K562 (cell line): ENCODE data around the gene LCA5L. TPM values are rescaled to one million over a fixed set of nuclear protein-coding genes. Genes with fewer than 3 reads are reported as not detected.

Experiments used
- BDP1 ChIP-seq: IDR thresholded peaks from 3 replicates; pipeline ENCODE4 v1.6.1; 2011; ENCODE audit not compliant: insufficient read length, insufficient read depth
- BRD4 ChIP-seq: fragments of 200-600 bp; sonication (generic); IDR thresholded peaks from 2 replicates; pipeline ENCODE4 v1.6.1; 2017; ENCODE audit warnings: inconsistent platforms
- CBX1 ChIP-seq: sonication (generic); IDR thresholded peaks from 2 replicates; pipeline ENCODE4 v1.6.1; 2016; ENCODE audit warnings: antibody characterized with exemption, low read depth, mild to moderate bottlenecking
- CXXC5 ChIP-seq: fragments of 250-450 bp; sonication (Bioruptor Pico); IDR thresholded peaks from 2 replicates; pipeline ENCODE4 v1.8.0; 2022; ENCODE audit warnings: inconsistent platforms, mild to moderate bottlenecking, moderate library complexity
- EGR1 ChIP-seq: fragments of 450-650 bp; conservative IDR thresholded peaks from 2 replicates; pipeline ENCODE4 v1.6.1; 2017; ENCODE audit warnings: mild to moderate bottlenecking
- EP300 ChIP-seq: IDR thresholded peaks from 2 replicates; pipeline ENCODE4 v1.6.1; 2012; ENCODE audit warnings: low read length, improper control_type of control experiment
- JUN ChIP-seq, 2 experiments: sonication (generic) in 1 of 2; formaldehyde crosslinking in 1 of 2; IDR thresholded peaks; 2 replicates each; pipeline versions ENCODE4 v1.6.1 to v1.8.0; 2012 to 2022; ENCODE audit warnings: borderline replicate concordance in 2 of 2, mild to moderate bottlenecking in 2 of 2, improper control_type of control experiment in 1 of 2, low read depth in 1 of 2, low read length in 1 of 2, missing genetic modification reagents in 1 of 2
- MTA2 ChIP-seq: fragments of 450-650 bp; IDR thresholded peaks from 2 replicates; pipeline ENCODE4 v1.6.1; 2016; ENCODE audit warnings: low read depth
- MTA3 ChIP-seq: fragments of 450-650 bp; formaldehyde crosslinking; IDR thresholded peaks from 2 replicates; pipeline ENCODE4 v1.6.1; 2017; ENCODE audit warnings: mild to moderate bottlenecking, borderline replicate concordance
- MTF1 ChIP-seq: fragments of 250-450 bp; sonication (Bioruptor Pico); IDR thresholded peaks from 2 replicates; pipeline ENCODE4 v1.9.0; 2021; ENCODE audit warnings: moderate library complexity, mild to moderate bottlenecking, inconsistent platforms, borderline replicate concordance
- NFATC3 ChIP-seq: fragments of 450-650 bp; IDR thresholded peaks from 2 replicates; pipeline ENCODE4 v1.6.1; 2017; ENCODE audit warnings: mild to moderate bottlenecking
- ZKSCAN3 ChIP-seq: fragments of 250-450 bp; sonication (Bioruptor Pico); IDR thresholded peaks from 2 replicates; pipeline ENCODE4 v1.4.0; 2020
- ZNF253 ChIP-seq: fragments of 250-450 bp; sonication (Bioruptor Pico); conservative IDR thresholded peaks from 2 replicates; pipeline ENCODE4 v1.6.1; 2021; ENCODE audit warnings: mild to moderate bottlenecking
- ZNF282 ChIP-seq: sonication (generic); formaldehyde crosslinking; IDR thresholded peaks from 2 replicates; pipeline ENCODE4 v1.8.1; 2023; ENCODE audit warnings: missing genetic modification reagents
- ZNF347 ChIP-seq: fragments of 450-650 bp; formaldehyde crosslinking; IDR thresholded peaks from 2 replicates; pipeline ENCODE4 v1.4.0; 2020; ENCODE audit warnings: low read depth, mild to moderate bottlenecking, moderate library complexity
- ZNF408 ChIP-seq: fragments of 250-450 bp; sonication (Bioruptor Pico); IDR thresholded peaks from 2 replicates; pipeline ENCODE4 v1.4.0; 2020; ENCODE audit warnings: low read depth, mild to moderate bottlenecking, moderate library complexity
- polyA plus RNA-seq, 8 experiments: library from polyadenylated mRNA; depleted of rRNA in 4 of 8; stranded (reverse) in 5 of 8; unstranded in 3 of 8; fragments of >200 nt; fragmentation: Nextera tagmentation in 2 of 8; fragmentation: Illumina TruSeq in 1 of 8; extraction: Ambion mirVana in 2 of 8; extraction: Trizol in 1 of 8; gene quantifications; 2 replicates each; pipeline versions ENCODE4 v1.2.1 to v1.2.3, GENCODE V29; 2011 to 2014; ENCODE audit warnings: inconsistent platforms in 1 of 8, missing spikeins in 1 of 8
- total RNA-seq, 7 experiments: library from RNA; depleted of rRNA in 6 of 7; stranded (reverse); fragments of >200 nt in 6 of 7; fragmentation: Illumina TruSeq in 2 of 7; extraction: Trizol in 2 of 7; gene quantifications; 2 replicates each; pipeline versions ENCODE4 v1.2.1 to v1.2.3, GENCODE V29; 2011 to 2021; ENCODE audit warnings: low replicate concordance in 1 of 7
- TF ChIP-seq, protein P1 (sequence below): fragments of 250-450 bp; sonication (Bioruptor Pico); IDR thresholded peaks from 2 replicates; pipeline ENCODE4 v1.8.0; 2022; ENCODE audit warnings: moderate library complexity, mild to moderate bottlenecking, inconsistent platforms
- TF ChIP-seq, protein P2 (sequence below): fragments of 450-650 bp; IDR thresholded peaks from 2 replicates; pipeline ENCODE4 v1.6.1; 2016; ENCODE audit warnings: antibody characterized with exemption
- TF ChIP-seq, protein P3 (sequence below): fragments of 200-400 bp; formaldehyde crosslinking; IDR thresholded peaks from 2 replicates; pipeline ENCODE4 v1.6.1; 2017; ENCODE audit warnings: mild to moderate bottlenecking, low read depth, low read length, moderate library complexity
- TF ChIP-seq, protein P4 (sequence below): fragments of 250-450 bp; sonication (Bioruptor Pico); IDR thresholded peaks from 2 replicates; pipeline ENCODE4 v1.8.0; 2021; ENCODE audit warnings: mild to moderate bottlenecking, moderate library complexity
- TF ChIP-seq, protein P5 (sequence below): sonication (generic); formaldehyde crosslinking; IDR thresholded peaks from 2 replicates; pipeline ENCODE4 v1.4.0; 2020; ENCODE audit warnings: mild to moderate bottlenecking, missing genetic modification reagents

Gene LCA5L
- total and polyA plus RNA-seq, 9 of the 15 experiments (the other 6 are each of a cell fraction or from before 2014, with no cell fraction given): 1.8 to 4.9 (median 3.8) TPM

DNA sequence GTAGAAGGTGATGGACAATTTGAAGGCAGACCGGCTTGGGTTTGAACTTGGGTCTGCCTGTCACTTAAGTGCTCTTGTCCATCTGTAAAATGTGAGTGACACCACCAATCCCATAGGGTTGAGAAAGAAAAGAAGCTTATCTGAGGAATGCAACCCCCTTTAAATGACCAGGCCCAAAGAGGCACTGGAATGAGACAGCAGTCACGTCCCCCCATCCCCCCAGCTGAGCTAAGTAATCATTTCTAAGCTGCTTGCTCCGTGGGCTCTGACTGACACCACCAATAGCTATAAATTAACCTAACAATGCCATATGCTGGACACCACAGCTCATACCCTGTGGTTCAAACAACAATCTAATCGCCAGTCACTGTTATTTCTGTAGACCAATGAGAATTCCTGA, 15.1 kb downstream of the LCA5L start (continued):
- TF ChIP-seq CBX1: no peak
- TF ChIP-seq ZNF282: no peak
- TF ChIP-seq, protein P1, sequence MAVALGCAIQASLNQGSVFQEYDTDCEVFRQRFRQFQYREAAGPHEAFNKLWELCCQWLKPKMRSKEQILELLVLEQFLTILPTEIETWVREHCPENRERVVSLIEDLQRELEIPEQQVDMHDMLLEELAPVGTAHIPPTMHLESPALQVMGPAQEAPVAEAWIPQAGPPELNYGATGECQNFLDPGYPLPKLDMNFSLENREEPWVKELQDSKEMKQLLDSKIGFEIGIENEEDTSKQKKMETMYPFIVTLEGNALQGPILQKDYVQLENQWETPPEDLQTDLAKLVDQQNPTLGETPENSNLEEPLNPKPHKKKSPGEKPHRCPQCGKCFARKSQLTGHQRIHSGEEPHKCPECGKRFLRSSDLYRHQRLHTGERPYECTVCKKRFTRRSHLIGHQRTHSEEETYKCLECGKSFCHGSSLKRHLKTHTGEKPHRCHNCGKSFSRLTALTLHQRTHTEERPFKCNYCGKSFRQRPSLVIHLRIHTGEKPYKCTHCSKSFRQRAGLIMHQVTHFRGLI (CRISPR knock-in tag): no peak
- no peak for TF ChIP-seq BDP1
- TF ChIP-seq MTA2: peak; percentile 42; the same call in 1 of the 2 replicates
- TF ChIP-seq, protein P2, sequence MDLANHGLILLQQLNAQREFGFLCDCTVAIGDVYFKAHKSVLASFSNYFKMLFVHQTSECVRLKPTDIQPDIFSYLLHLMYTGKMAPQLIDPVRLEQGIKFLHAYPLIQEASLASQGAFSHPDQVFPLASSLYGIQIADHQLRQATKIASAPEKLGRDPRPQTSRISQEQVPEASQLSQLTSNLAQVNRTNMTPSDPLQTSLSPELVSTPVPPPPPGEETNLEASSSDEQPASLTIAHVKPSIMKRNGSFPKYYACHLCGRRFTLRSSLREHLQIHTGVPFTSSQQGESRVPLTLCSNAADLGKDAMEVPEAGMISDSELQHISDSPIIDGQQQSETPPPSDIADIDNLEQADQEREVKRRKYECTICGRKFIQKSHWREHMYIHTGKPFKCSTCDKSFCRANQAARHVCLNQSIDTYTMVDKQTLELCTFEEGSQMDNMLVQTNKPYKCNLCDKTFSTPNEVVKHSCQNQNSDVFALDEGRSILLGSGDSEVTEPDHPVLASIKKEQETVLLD: peak; percentile 63; the same call in 1 of the 2 replicates
- TF ChIP-seq ZNF408 (CRISPR knock-in tag): no peak
- TF ChIP-seq, protein P3, sequence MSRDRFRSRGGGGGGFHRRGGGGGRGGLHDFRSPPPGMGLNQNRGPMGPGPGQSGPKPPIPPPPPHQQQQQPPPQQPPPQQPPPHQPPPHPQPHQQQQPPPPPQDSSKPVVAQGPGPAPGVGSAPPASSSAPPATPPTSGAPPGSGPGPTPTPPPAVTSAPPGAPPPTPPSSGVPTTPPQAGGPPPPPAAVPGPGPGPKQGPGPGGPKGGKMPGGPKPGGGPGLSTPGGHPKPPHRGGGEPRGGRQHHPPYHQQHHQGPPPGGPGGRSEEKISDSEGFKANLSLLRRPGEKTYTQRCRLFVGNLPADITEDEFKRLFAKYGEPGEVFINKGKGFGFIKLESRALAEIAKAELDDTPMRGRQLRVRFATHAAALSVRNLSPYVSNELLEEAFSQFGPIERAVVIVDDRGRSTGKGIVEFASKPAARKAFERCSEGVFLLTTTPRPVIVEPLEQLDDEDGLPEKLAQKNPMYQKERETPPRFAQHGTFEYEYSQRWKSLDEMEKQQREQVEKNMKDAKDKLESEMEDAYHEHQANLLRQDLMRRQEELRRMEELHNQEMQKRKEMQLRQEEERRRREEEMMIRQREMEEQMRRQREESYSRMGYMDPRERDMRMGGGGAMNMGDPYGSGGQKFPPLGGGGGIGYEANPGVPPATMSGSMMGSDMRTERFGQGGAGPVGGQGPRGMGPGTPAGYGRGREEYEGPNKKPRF: no peak
- peak; percentile 38; the same call in 1 of the 2 replicates for TF ChIP-seq EGR1
- peak; percentile 77; the same call in 1 of the 2 replicates for TF ChIP-seq EP300
- TF ChIP-seq ZNF347: no peak
- TF ChIP-seq ZNF253 (CRISPR knock-in tag): no peak
- TF ChIP-seq, protein P4, sequence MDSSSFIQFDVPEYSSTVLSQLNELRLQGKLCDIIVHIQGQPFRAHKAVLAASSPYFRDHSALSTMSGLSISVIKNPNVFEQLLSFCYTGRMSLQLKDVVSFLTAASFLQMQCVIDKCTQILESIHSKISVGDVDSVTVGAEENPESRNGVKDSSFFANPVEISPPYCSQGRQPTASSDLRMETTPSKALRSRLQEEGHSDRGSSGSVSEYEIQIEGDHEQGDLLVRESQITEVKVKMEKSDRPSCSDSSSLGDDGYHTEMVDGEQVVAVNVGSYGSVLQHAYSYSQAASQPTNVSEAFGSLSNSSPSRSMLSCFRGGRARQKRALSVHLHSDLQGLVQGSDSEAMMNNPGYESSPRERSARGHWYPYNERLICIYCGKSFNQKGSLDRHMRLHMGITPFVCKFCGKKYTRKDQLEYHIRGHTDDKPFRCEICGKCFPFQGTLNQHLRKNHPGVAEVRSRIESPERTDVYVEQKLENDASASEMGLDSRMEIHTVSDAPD: no peak
- TF ChIP-seq, protein P5, sequence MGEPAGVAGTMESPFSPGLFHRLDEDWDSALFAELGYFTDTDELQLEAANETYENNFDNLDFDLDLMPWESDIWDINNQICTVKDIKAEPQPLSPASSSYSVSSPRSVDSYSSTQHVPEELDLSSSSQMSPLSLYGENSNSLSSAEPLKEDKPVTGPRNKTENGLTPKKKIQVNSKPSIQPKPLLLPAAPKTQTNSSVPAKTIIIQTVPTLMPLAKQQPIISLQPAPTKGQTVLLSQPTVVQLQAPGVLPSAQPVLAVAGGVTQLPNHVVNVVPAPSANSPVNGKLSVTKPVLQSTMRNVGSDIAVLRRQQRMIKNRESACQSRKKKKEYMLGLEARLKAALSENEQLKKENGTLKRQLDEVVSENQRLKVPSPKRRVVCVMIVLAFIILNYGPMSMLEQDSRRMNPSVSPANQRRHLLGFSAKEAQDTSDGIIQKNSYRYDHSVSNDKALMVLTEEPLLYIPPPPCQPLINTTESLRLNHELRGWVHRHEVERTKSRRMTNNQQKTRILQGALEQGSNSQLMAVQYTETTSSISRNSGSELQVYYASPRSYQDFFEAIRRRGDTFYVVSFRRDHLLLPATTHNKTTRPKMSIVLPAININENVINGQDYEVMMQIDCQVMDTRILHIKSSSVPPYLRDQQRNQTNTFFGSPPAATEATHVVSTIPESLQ (CRISPR knock-in tag): 0 out of 2 replicates have a peak, but pooled peaks have one; percentile 24
- 0 out of 2 replicates have a peak, but pooled peaks have one; percentile 36 for TF ChIP-seq CXXC5 (CRISPR knock-in tag)
- no peak for TF ChIP-seq MTF1
- TF ChIP-seq ZKSCAN3 (CRISPR knock-in tag): no peak
- no peak for TF ChIP-seq BRD4
- TF ChIP-seq NFATC3: no peak
- TF ChIP-seq MTA3: 0 out of 2 replicates have a peak, but pooled peaks have one; percentile 43
- no peak for TF ChIP-seq JUN (IDR thresholded peaks at IDR 0.05; ENCODE audit: borderline replicate concordance, low read depth, low read length)
- no peak for TF ChIP-seq JUN (CRISPR knock-in tag; IDR thresholded peaks at IDR 0.05; ENCODE audit: borderline replicate concordance)
